Fibroblast of lung (primary cell): Measurements from ENCODE around the gene F10. TPM values are rescaled to one million over a fixed set of nuclear protein-coding genes. Genes with fewer than 3 reads are reported as not detected.
A peak's percentile ranks its signal among the peaks of the same experiment; 100 is the strongest.

ENCODE experiments used
- DNase-seq, 2 donors: peaks; one replicate each; pipeline versions ENCODE4 v3.0.0 to v3.0.0-alpha.2; 2010; ENCODE audit warnings: low read depth in 2 of 2
- H2AFZ ChIP-seq: 2 replicates; pipeline ENCODE4 v1.5.1; 2012; ENCODE audit warnings: low read length, control low read depth, inconsistent platforms
- H3K27ac ChIP-seq: 2 replicates; pipeline ENCODE4 v1.5.1; 2011; ENCODE audit warnings: low read length, control low read depth; ENCODE audit not compliant: insufficient read depth
- H3K27me3 ChIP-seq: 2 replicates; pipeline ENCODE4 v1.5.1; 2011; ENCODE audit warnings: mild to moderate bottlenecking, low read length; ENCODE audit not compliant: control insufficient read depth, insufficient read depth
- H3K36me3 ChIP-seq: 2 replicates; pipeline ENCODE4 v1.5.1; 2011; ENCODE audit warnings: low read length; ENCODE audit not compliant: control insufficient read depth, insufficient read depth
- H3K4me1 ChIP-seq: 2 replicates; pipeline ENCODE4 v1.5.1; 2011; ENCODE audit warnings: low read length; ENCODE audit not compliant: control insufficient read depth, insufficient read depth; ENCODE audit errors: extremely low read depth
- H3K4me2 ChIP-seq: 2 replicates; pipeline ENCODE4 v1.5.1; 2011; ENCODE audit warnings: low read length, control low read depth; ENCODE audit not compliant: insufficient read depth; ENCODE audit errors: extremely low read depth
- H3K4me3 ChIP-seq, 4 experiments: fragments of 200-600 bp in 1 of 4; sonication (generic) in 1 of 4; replicated peaks in 1 of 4; 2 replicates each; pipeline ENCODE4 v1.5.1; 2011 to 2016; ENCODE audit warnings: low read length in 4 of 4, low read depth in 3 of 4, mild to moderate bottlenecking in 3 of 4, control low read depth in 2 of 4, inconsistent platforms in 1 of 4, mixed read lengths in 1 of 4; ENCODE audit not compliant: insufficient read depth in 1 of 4; ENCODE audit errors: control extremely low read depth in 1 of 4
- H3K79me2 ChIP-seq: 2 replicates; pipeline ENCODE4 v1.5.1; 2012; ENCODE audit warnings: mild to moderate bottlenecking, low read length, inconsistent platforms; ENCODE audit not compliant: control insufficient read depth, insufficient read depth
- H3K9ac ChIP-seq: 2 replicates; pipeline ENCODE4 v1.5.1; 2011; ENCODE audit warnings: mild to moderate bottlenecking, low read length, control low read depth; ENCODE audit not compliant: insufficient read depth
- H3K9me3 ChIP-seq: 2 replicates; pipeline ENCODE4 v1.5.1; 2012; ENCODE audit warnings: low read depth, low read length; ENCODE audit not compliant: control insufficient read depth, insufficient read depth
- H4K20me1 ChIP-seq: 2 replicates; pipeline ENCODE4 v1.5.1; 2011; ENCODE audit warnings: low read length; ENCODE audit not compliant: control insufficient read depth, insufficient read depth; ENCODE audit errors: extremely low read depth
- CTCF ChIP-seq, 2 donors: IDR thresholded peaks in 1 of 2; conservative IDR thresholded peaks in 1 of 2; 1 replicate in 1 of 2; 2 replicates in 1 of 2; pipeline ENCODE4 v1.5.1; 2011 to 2012; ENCODE audit warnings: low read length in 2 of 2, control low read depth in 1 of 2, inconsistent platforms in 1 of 2, low read depth in 1 of 2, mild to moderate bottlenecking in 1 of 2
- EZH2 ChIP-seq: IDR thresholded peaks from 2 replicates; pipeline ENCODE4 v1.5.1; 2012; ENCODE audit warnings: low read length, control low read depth, mild to moderate bottlenecking; ENCODE audit errors: missing control alignments
- polyA plus RNA-seq, 2 donors: library from polyadenylated mRNA; depleted of rRNA in 1 of 2; stranded (reverse) in 1 of 2; unstranded in 1 of 2; fragments of >200 nt; gene quantifications; 2 replicates each; pipeline ENCODE4 v1.2.1, GENCODE V29; 2011 to 2012; ENCODE audit warnings: missing spikeins in 1 of 2
- total RNA-seq: library from RNA; depleted of rRNA; stranded (reverse); fragments of >200 nt; gene quantifications from 2 replicates; pipeline ENCODE4 v1.2.1, GENCODE V29; 2014

Gene F10
- total and polyA plus RNA-seq, 2 donors (not counting 1 experiment from before 2014, with no cell fraction given), result 39.9 to 41.5 TPM

GRCh38 chr13:113171250-113172125 is 48.9 kb downstream of the F10 start:
- H3K9ac ChIP-seq, result no peak overlapping the region
- no peak overlapping the region for H3K4me3 ChIP-seq
- no peaks in the 10 kb centered on the region for H3K79me2 ChIP-seq
- no peaks in the 10 kb centered on the region for H4K20me1 ChIP-seq
- no peak for DNase-seq
- H3K4me1 ChIP-seq, result no peaks in the 10 kb centered on the region
- H3K4me2 ChIP-seq, result no peak overlapping the region
- no peaks in the 10 kb centered on the region for H3K27me3 ChIP-seq
- no peaks in the 10 kb centered on the region for H3K9me3 ChIP-seq
- H2AFZ ChIP-seq, result no peak overlapping the region
- H3K36me3 ChIP-seq, result peaks cover 28% of the 10 kb centered on the region
- no peak overlapping the region for H3K27ac ChIP-seq
- TF ChIP-seq CTCF (conservative IDR thresholded peaks at IDR 0.05 in 1 of 2, IDR thresholded peaks at IDR 0.05 in 1 of 2; ENCODE audit: low read depth in 1 of 2, low read length in 2 of 2), result no peak
- no peak for TF ChIP-seq EZH2

- Histone ChIP-seq H4K20me1 (no peaks in the 10 kb centered on the region), H2AFZ (no peak overlapping the region), H3K9me3 (no peaks in the 10 kb centered on the region), H3K9ac (no peak overlapping the region), H3K4me3 (no peak overlapping the region), H3K79me2 (peaks cover 4% of the 10 kb centered on the region), H3K4me1 (peaks cover 3% of the 10 kb centered on the region), H3K36me3 (peaks cover 32% of the 10 kb centered on the region), H3K27me3 (no peaks in the 10 kb centered on the region), H3K27ac (no peak overlapping the region), H3K4me2 (no peak overlapping the region)
- no peak for TF ChIP-seq EZH2
- TF ChIP-seq CTCF (conservative IDR thresholded peaks at IDR 0.05 in 1 of 2, IDR thresholded peaks at IDR 0.05 in 1 of 2; ENCODE audit: low read depth in 1 of 2, low read length in 2 of 2), result no peak
- DNase-seq, result no peak
Observed at GRCh38 chr13:113172419-113172926, 49.9 kb downstream of the F10 start.

GRCh38 chr13:113176280-113176679 is 53.7 kb downstream of the F10 start:
- peak overlapping the region; percentile 16 for H3K27ac ChIP-seq
- H3K4me2 ChIP-seq, result no peak overlapping the region
- no peaks in the 10 kb centered on the region for H3K9me3 ChIP-seq
- peaks cover 4% of the 10 kb centered on the region for H3K79me2 ChIP-seq
- H3K9ac ChIP-seq, result no peak overlapping the region
- H2AFZ ChIP-seq, result no peak overlapping the region
- no peaks in the 10 kb centered on the region for H4K20me1 ChIP-seq
- peaks cover 37% of the 10 kb centered on the region for H3K36me3 ChIP-seq
- no peak for DNase-seq
- no peaks in the 10 kb centered on the region for H3K27me3 ChIP-seq
- H3K4me1 ChIP-seq, result peaks cover 30% of the 10 kb centered on the region
- no peak overlapping the region for H3K4me3 ChIP-seq
- TF ChIP-seq CTCF (conservative IDR thresholded peaks at IDR 0.05 in 1 of 2, IDR thresholded peaks at IDR 0.05 in 1 of 2; ENCODE audit: low read depth in 1 of 2, low read length in 2 of 2) (no peak), EZH2 (no peak)
